Suprapubic skin (tissue), 4 donors: ENCODE results near the gene PCDHB13.
"Not testable (repeated sequence)": the region's sequence is repeated elsewhere in the genome, so short reads cannot be mapped to it uniquely, and the experiment has no call there.

Source experiments
- CTCF ChIP-seq, 2 donors: fragments of 200-600 bp in 1 of 2; fragments of 450-650 bp in 1 of 2; sonication (generic) in 1 of 2; IDR thresholded peaks; one replicate each; pipeline ENCODE4 v1.5.1; 2016 to 2019; ENCODE audit warnings: antibody characterized with exemption in 2 of 2, mild to moderate bottlenecking in 1 of 2, moderate library complexity in 1 of 2
- POLR2A ChIP-seq, 2 donors: fragments of 450-650 bp; IDR thresholded peaks; one replicate each; pipeline ENCODE4 v1.6.1; 2017; ENCODE audit warnings: antibody characterized with exemption in 2 of 2, mild to moderate bottlenecking in 2 of 2, moderate library complexity in 2 of 2
- POLR2AphosphoS5 ChIP-seq, 3 donors: sonication (generic); formaldehyde crosslinking; IDR thresholded peaks; one replicate each; pipeline ENCODE4 v1.6.1; 2017; ENCODE audit warnings: antibody characterized with exemption in 3 of 3

GRCh38 chr5:141201126-141201525 is 12.6 kb upstream of the PCDHB13 start:
- not testable (repeated sequence) for TF ChIP-seq POLR2AphosphoS5, POLR2A, CTCF (IDR thresholded peaks at IDR 0.05)
